ENCODE results near the gene RTN4R. TPM values are rescaled to one million over a fixed set of nuclear protein-coding genes. Genes with fewer than 3 reads are reported as not detected.

RTN4R gene
- polyA plus RNA-seq, 4 donors: 3.8 to 10.4 (median 7.1) TPM

DNA sequence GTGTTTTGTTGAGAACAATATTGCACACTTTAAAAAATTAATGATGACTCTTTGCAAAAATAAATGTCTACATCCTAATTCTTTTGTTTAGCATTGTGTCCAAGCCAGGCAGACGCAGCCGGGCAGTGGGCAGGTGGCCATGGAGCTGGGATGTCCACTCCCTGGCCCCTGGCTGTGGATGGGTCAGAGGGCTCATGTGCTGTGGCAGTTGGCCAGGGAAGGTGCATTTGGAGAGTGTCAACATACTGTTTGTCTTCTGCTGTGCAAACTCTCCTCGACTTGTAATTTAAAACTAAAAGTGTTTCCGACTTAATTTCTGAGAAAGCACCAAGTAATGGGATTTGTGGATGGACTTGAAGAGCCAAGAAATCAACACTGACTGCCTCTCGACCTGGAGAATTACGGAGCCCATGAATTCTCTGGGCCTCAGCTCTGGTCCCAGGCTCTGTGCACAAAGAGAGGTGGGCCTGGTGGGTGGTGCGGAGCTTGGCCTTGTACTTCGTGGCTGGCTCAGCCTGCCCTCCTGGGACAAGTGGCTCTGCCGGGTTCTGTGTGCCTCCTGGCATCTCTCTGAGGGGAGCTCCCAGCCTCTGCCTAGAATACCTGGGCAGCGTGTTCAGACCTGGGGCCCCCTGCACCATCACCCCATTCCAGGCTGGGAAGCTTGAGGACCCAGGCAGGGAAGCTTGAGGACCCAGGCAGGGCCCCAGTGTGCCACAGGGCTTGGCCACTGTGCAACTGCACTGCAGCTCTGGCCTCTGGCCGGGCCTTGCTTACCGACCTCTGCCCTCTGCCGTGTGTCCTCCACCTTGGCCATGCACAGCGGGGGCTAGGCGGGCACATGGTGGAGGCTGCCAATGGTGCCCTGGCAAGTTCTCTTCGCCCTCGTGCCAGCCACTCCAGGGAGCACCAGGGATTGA, 46.4 kb downstream of the RTN4R start:
- DNase-seq (ENCODE audit: low read depth in 4 of 4, low spot score in 2 of 4): no peak

- DNase-seq (ENCODE audit: low read depth in 4 of 4, low spot score in 2 of 4): no peak
Observed at GRCh38 chr22:20220629-20221026, 47.5 kb downstream of the RTN4R start.

DNA sequence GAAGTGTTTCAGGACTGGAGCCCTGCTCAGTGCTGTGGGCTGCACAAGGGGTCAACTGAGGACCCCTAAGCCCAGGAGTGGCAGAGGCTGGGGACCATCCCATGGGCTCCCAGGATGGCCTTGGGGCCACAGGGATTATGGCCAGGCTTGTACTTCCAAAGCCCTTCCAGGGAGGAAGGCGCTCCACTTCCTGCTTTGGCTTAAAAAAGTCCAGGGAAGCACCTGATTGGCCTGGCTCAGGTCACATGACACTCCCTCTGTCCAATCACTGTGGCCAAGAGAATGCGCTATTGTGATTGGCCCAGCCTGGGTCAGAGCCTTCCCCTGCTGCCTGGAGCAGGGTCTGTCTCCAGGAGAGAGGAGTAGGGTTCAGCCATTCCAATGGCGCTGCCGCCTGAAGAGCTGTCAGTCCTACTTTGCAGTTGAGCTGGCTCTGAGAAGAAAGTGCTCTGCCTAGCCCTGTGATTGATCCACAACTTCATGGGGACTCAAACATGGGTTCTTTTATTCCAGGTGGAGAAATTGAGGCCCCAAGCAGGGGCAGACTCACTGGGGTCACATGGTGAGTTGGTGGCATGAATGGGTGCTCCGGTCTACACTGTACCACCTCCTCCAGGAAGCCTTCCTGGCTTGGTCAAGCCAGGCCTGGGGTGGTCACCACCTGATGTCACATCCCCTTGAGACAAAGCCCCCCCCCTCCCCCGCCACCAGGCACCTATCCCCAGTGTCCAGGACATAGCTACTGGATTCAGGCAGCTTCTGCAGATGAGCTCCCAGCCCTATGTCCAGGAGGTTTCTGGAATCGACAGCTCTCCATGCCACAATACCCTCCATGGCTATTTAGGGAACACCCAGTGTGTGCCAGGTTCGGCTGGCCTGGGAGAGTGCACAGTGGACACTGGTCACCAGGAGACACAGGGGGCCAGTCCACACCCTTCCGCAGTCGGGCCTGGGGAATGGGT, 48.2 kb downstream of the RTN4R start:
- no peak for DNase-seq (ENCODE audit: low read depth in 4 of 4, low spot score in 2 of 4)

DNA sequence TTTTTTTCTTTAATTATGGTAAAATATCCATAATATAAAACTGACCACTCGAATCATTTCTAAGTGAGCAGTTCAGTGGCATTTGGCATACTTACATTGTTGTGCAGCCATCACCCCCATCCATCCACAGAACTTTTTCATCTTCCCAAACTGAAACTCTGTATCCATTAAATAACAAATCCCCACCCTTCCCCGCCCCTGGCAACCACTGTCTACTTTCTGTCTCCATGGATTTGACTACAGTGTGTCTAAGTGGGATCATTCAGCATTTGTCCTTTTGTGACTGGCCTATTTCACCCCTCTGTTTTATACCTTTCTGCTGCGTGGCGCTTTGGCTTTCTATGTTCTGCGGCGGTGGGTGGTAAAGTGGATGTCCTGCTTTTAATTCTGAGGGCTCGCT, 49.1 kb downstream of the RTN4R start:
- DNase-seq (ENCODE audit: low read depth in 4 of 4, low spot score in 2 of 4): no peak

DNA sequence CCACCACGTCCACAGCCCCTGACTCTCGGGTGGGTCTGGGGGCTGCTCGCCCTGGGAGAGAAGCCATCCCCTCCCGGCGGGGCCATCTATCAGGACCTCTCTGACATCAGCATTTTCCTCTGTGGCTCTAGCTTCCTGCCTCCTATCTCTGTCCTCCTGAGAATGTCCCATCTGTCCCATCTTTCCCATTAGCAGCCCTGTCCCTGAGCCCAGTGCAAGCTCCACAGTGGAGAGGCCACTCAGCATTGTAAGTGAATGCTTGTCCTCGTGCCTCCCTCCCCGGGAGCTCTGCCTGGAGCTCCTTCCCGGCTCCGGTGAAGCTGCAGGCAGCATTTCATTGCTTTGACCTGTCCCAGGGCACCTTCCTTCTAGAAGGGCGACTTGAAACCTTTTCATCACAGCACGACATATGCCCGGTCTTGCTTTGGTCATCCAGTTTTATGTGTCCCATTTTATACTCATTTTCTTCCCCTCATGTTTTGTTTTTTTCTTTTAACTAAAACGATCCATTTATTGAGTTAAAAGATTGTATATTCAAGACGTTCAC, 49.7 kb downstream of the RTN4R start:
- DNase-seq (ENCODE audit: low read depth in 4 of 4, low spot score in 2 of 4): no peak

GRCh38 chr22:20217563-20217962, 50.6 kb downstream of the RTN4R start:
- no peak for DNase-seq (ENCODE audit: low read depth in 4 of 4, low spot score in 2 of 4)

DNA sequence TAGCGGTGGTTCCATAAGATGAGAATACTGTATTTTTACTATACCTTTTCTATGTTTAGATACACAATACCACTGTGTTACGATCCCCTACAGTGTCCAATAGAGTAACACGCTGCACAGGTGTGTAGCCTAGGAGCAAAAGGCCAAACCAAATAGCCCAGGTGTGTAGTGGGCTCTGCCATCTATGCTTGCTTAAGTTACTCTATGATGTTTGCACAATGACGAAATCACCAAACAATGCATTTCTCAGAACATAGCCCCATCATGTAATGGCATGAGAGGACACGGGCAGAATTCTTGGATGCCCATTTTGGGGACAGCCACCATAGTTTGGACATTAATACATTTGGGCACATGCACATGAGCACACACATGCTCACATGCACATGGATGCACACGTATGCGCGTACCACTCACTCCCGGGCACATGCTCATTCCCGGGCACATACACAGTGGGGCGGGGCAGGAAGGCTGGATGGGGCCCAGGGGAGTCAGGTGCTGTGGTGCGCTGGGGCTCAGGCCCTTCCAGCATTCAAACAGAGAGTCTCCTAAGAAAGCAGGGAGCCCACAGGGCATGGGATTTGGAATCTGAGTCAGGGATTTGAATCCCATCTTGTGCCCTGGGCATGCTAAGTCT, 51.1 kb downstream of the RTN4R start:
- no peak for DNase-seq (ENCODE audit: low read depth in 4 of 4, low spot score in 2 of 4)

DNA sequence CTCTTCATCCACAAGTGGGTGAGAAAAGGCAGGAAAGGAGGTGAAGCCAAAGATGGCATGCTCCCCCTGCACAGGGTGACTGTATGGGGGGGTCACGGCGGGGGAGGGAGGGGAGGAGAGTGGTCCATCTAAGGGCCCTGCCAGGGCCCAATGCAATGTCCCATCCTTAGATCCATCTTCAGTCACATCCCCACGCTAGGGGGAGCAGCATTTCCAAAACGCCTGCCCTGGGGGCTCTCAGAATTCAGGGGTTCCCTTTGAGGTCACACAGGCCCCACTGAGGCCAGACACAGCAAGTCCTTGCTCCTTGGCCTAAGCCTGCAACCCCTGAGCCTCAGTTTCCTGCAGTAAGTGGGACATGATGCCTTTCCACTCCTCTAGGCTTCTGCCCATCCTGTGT, 52.4 kb downstream of the RTN4R start:
- no peak for DNase-seq (ENCODE audit: low read depth in 4 of 4, low spot score in 2 of 4)

DNA sequence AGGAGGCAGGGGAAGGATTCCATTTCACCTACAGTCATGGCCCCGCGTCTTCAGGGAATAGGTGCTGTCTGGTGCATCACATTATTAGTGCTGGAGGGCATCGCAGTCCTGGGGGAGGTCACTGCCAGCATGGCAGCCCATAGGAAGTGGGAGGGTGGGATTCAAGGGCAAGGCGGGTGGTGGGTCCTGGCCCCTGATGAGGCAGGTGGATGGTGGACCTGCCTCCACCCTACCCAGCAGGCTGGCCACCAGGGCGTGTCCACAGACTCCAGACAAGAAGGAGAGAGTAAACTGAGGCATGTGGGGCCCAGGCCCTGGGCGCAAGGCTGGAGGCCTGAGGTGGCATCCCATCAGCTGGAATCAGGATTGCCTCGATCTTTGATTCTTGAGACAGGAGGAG, 53.3 kb downstream of the RTN4R start:
- DNase-seq (ENCODE audit: low read depth in 4 of 4, low spot score in 2 of 4): no peak

DNA sequence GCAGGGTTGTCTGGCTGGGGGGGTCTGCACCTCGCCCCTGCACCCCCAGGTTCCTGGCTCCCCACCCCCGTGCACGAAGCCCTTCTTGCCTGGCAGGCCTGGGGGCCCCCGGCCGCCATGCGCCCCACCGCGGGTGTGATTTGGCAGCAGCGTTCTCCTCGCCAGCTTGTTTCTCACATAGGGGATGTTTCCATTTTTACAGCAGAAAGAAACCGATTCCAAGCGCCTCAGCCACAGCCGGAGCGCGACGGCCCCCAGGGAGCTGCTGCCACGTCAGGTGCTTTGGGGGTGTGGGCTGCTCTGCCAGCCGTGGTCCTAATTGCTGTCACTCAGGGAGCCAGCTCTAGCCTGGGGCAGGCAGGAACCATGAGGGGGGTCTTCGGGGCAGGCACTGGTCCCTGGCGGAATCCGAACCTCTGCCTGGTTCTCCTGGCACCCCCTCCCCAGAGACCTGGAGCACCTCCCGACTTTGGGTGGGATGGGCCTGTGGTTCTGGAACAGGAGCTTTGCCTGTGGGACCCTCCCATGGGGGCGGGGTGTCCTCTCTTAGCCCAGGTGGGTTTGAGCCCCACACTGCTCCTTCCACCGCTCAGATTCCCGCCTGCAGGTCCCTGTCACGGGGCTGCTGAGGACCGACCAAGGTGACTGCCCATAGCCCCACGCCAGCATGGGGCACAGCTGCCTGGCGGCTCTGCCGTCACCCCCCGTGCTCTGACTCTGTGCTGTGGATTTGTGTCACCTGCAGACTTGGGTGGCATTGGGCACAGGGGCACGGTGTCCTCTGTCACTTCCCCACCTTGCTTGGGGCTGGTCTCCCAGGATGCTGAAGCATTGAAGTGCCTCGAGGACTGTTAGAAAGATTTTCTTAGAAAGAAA, 54.0 kb downstream of the RTN4R start:
- DNase-seq (ENCODE audit: low read depth in 4 of 4, low spot score in 2 of 4): no peak

- DNase-seq (ENCODE audit: low read depth in 4 of 4, low spot score in 2 of 4): no peak
Observed at GRCh38 chr22:20212754-20213699, 55.1 kb downstream of the RTN4R start.

DNA sequence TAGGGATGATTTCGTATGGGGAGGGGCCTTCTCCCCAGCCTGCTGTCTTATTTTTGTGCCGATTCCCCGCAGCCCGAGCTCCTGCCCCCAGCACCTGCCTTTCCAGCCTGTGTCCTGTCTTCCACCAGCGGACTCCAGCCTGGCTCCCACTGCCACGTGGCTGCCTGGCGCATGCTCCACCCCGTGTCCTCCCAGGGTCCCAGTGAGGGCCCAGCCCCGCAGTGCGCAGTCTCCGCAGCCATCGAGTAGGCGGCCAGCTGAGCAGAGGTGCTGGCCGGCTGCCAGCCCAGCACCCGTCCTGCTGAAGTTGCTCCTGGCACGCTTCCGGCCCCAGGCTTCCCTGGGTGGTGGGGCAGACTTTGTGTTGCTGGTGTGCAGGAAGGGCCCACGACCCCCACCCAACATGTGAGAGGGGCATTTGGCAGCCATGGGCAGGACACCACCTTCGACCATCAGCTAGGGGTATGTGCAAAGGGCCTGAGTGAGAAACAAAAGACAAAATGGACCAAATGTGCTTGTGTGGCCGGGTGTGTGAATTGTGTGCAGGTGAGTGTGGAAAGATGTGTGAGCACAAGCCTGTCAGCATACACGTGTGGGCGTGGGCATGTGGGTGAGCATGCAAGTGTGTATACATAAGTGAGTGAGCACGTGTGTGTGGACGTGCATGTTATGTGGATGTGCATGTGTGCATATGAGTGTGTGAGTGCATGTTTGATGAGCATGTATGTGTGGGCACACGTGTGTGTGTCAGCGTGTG, 55.9 kb downstream of the RTN4R start:
- no peak for DNase-seq (ENCODE audit: low read depth in 4 of 4, low spot score in 2 of 4)

DNA sequence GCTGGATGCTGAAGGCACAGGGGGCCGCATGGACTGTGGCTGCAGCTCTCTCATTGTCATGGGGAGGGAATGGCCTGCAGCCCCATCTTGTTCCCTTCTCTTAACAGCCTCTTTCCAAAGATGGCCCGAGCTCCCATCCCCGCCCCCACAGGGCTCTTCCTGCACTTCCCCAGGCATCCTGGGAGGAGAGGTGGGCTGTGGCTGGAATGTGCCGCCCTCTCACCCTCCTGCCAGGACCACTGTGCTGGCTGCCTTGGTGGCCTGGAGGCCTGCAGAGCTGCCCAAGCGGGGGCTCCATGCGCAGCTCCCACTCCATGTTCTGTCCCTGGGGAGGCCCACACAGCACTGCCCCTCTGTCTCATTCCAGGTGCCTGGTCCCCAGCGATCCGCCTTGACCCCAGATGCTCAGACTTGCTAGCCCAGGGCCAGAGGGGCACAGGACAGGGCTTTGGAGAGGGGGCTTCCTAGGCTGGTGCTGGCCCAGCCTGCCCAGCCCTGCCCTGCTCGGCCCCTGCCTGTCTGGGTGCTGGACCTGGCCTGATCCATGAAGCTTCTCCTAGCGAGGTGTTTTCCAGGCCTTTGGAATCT, 56.6 kb downstream of the RTN4R start:
- DNase-seq (ENCODE audit: low read depth in 4 of 4, low spot score in 2 of 4): no peak

- DNase-seq (ENCODE audit: low read depth in 4 of 4, low spot score in 2 of 4): no peak
Observed at GRCh38 chr22:20210473-20211059, 57.6 kb downstream of the RTN4R start.

- DNase-seq (ENCODE audit: low read depth in 4 of 4, low spot score in 2 of 4): no peak
Observed at GRCh38 chr22:20209761-20210250, 58.3 kb downstream of the RTN4R start.

GRCh38 chr22:20208713-20209310, 59.3 kb downstream of the RTN4R start:
- no peak for DNase-seq (ENCODE audit: low read depth in 4 of 4, low spot score in 2 of 4)
